GM23338 (cell line): ENCODE data around the gene NFATC1. TPM values are rescaled to one million over a fixed set of nuclear protein-coding genes. Genes with fewer than 3 reads are reported as not detected.

Experiments
- ATAC-seq: fragments of 200-7000 bp; cut with Tn5 transposase; 3 replicates; pipeline ENCODE4 v1.9.1; 2020
- DNase-seq: peaks from one replicate; pipeline ENCODE4 v3.0.0-alpha.2; 2015; ENCODE audit warnings: low spot score
- H2AFZ ChIP-seq: fragments of 200-600 bp; sonication (generic); 2 replicates; pipeline ENCODE4 v1.8.0; 2016; ENCODE audit warnings: antibody characterized with exemption, mild to moderate bottlenecking, moderate library complexity
- H3F3A ChIP-seq: fragments of 200-600 bp; sonication (generic); replicated peaks from 2 replicates; pipeline ENCODE4 v1.8.0; 2017; ENCODE audit warnings: antibody characterized with exemption, mixed run types, low read depth
- H3K27ac ChIP-seq: fragments of 200-600 bp; sonication (generic); 2 replicates; pipeline ENCODE4 v1.6.1; 2016; ENCODE audit warnings: low read depth
- H3K27me3 ChIP-seq: fragments of 200-600 bp; sonication (generic); 2 replicates; pipeline ENCODE4 v1.8.0; 2016; ENCODE audit warnings: mild to moderate bottlenecking, mixed run types, moderate library complexity; ENCODE audit not compliant: insufficient read depth
- H3K36me3 ChIP-seq: fragments of 200-600 bp; sonication (generic); 2 replicates; pipeline ENCODE4 v1.8.0; 2016; ENCODE audit warnings: mild to moderate bottlenecking; ENCODE audit not compliant: insufficient read depth
- H3K4me1 ChIP-seq: fragments of 200-600 bp; sonication (generic); 2 replicates; pipeline ENCODE4 v1.8.0; 2016; ENCODE audit warnings: mild to moderate bottlenecking, moderate library complexity; ENCODE audit not compliant: insufficient read depth
- H3K4me2 ChIP-seq: fragments of 200-600 bp; sonication (generic); 2 replicates; pipeline ENCODE4 v1.7.1; 2017; ENCODE audit warnings: mixed run types
- H3K4me3 ChIP-seq: fragments of 200-600 bp; sonication (generic); 2 replicates; pipeline ENCODE4 v1.6.1; 2016; ENCODE audit warnings: mixed run types
- H3K79me2 ChIP-seq: fragments of 200-600 bp; sonication (generic); replicated peaks from 2 replicates; pipeline ENCODE4 v1.8.0; 2017; ENCODE audit warnings: mild to moderate bottlenecking; ENCODE audit not compliant: insufficient read depth
- H3K9me2 ChIP-seq: fragments of 200-600 bp; sonication (generic); 2 replicates; pipeline ENCODE4 v1.8.0; 2017; ENCODE audit not compliant: insufficient read depth
- H4K20me1 ChIP-seq: fragments of 200-600 bp; sonication (generic); replicated peaks from 2 replicates; pipeline ENCODE4 v1.8.0; 2017; ENCODE audit warnings: mild to moderate bottlenecking; ENCODE audit not compliant: insufficient read depth
- H3K27ac Mint-ChIP-seq: 2 replicates; pipeline ENCODE4 v1.8.0; 2020; ENCODE audit warnings: inconsistent platforms, mild to moderate bottlenecking, moderate library complexity, mixed read lengths
- H3K27me3 Mint-ChIP-seq: 3 replicates; pipeline ENCODE4 v1.8.0; 2022; ENCODE audit warnings: low read depth, mild to moderate bottlenecking, moderate library complexity, mixed read lengths, inconsistent platforms; ENCODE audit not compliant: insufficient read depth, poor library complexity
- H3K36me3 Mint-ChIP-seq: 3 replicates; pipeline ENCODE4 v1.8.0; 2021; ENCODE audit warnings: low read depth, mild to moderate bottlenecking, inconsistent platforms, moderate library complexity, mixed read lengths
- H3K4me1 Mint-ChIP-seq: 3 replicates; pipeline ENCODE4 v1.8.0; 2020; ENCODE audit warnings: mild to moderate bottlenecking, inconsistent platforms, mixed read lengths
- H3K4me3 Mint-ChIP-seq: 3 replicates; pipeline ENCODE4 v1.8.0; 2021; ENCODE audit warnings: moderate library complexity, mild to moderate bottlenecking, inconsistent platforms, mixed read lengths
- H3K9me3 Mint-ChIP-seq: 3 replicates; pipeline ENCODE4 v1.8.0; 2020; ENCODE audit warnings: moderate library complexity, mild to moderate bottlenecking, inconsistent platforms, mixed read lengths
- CREB1 ChIP-seq: fragments of 250-450 bp; sonication (Bioruptor Pico); IDR thresholded peaks from 2 replicates; pipeline ENCODE4 v1.5.0; 2020; ENCODE audit warnings: low read depth, mild to moderate bottlenecking, moderate library complexity
- CTCF ChIP-seq, 2 experiments: fragments of 200-600 bp in 1 of 2; sonication (generic) in 1 of 2; conservative IDR thresholded peaks; 2 replicates each; pipeline versions ENCODE4 v1.5.1 to v1.6.1; 2016 to 2017; ENCODE audit warnings: antibody characterized with exemption in 2 of 2, low read depth in 2 of 2, mild to moderate bottlenecking in 2 of 2, moderate library complexity in 1 of 2
- EZH2 ChIP-seq: fragments of 200-600 bp; sonication (generic); IDR thresholded peaks from one replicate; pipeline ENCODE4 v1.8.0; 2017; ENCODE audit warnings: antibody characterized with exemption, mild to moderate bottlenecking, low read depth; ENCODE audit not compliant: unreplicated experiment
- EZH2phosphoT487 ChIP-seq: fragments of 200-600 bp; sonication (generic); IDR thresholded peaks from one replicate; pipeline ENCODE4 v1.8.1; 2018; ENCODE audit warnings: antibody characterized with exemption; ENCODE audit not compliant: unreplicated experiment
- JUNB ChIP-seq: IDR thresholded peaks from one replicate; pipeline ENCODE4 v1.6.1; 2016; ENCODE audit warnings: antibody characterized with exemption; ENCODE audit not compliant: unreplicated experiment
- NANOG ChIP-seq: IDR thresholded peaks from 2 replicates; pipeline ENCODE4 v1.6.1; 2016; ENCODE audit warnings: antibody characterized with exemption, borderline replicate concordance
- POLR2AphosphoS5 ChIP-seq: IDR thresholded peaks from 2 replicates; pipeline ENCODE4 v1.6.1; 2016; ENCODE audit warnings: antibody characterized with exemption, low read depth
- STAT1 ChIP-seq: IDR thresholded peaks from one replicate; pipeline ENCODE4 v1.6.1; 2016; ENCODE audit warnings: antibody characterized with exemption; ENCODE audit not compliant: unreplicated experiment
- ZNF114 ChIP-seq: fragments of 250-450 bp; sonication (Bioruptor Pico); IDR thresholded peaks from 2 replicates; pipeline ENCODE4 v1.5.0; 2020; ENCODE audit warnings: mild to moderate bottlenecking, moderate library complexity
- ZNF331 ChIP-seq: fragments of 250-450 bp; sonication (Bioruptor Pico); IDR thresholded peaks from 2 replicates; pipeline ENCODE4 v1.5.0; 2020; ENCODE audit warnings: low read depth, mild to moderate bottlenecking, moderate library complexity
- ZNF462 ChIP-seq: fragments of 250-450 bp; sonication (Bioruptor Pico); IDR thresholded peaks from 2 replicates; pipeline ENCODE4 v1.5.0; 2020; ENCODE audit warnings: mild to moderate bottlenecking, moderate library complexity
- polyA plus RNA-seq: library from polyadenylated mRNA; unstranded; fragments of >200 nt; fragmentation: Nextera tagmentation; extraction: Ambion mirVana; gene quantifications from 2 replicates; pipeline ENCODE4 v1.2.1, GENCODE V29; 2016
- total RNA-seq: library from RNA; depleted of rRNA; stranded (reverse); fragments of >200 nt; shearing (Covaris generic); gene quantifications from 2 replicates; pipeline ENCODE4 v1.2.3, GENCODE V29; 2014
- TF ChIP-seq, protein P1 (sequence below): IDR thresholded peaks from 2 replicates; pipeline ENCODE4 v1.6.1; 2016; ENCODE audit warnings: antibody characterized with exemption
- TF ChIP-seq, protein P2 (sequence below): IDR thresholded peaks from one replicate; pipeline ENCODE4 v1.6.1; 2018; ENCODE audit warnings: antibody characterized with exemption; ENCODE audit not compliant: unreplicated experiment

Gene NFATC1
- total and polyA plus RNA-seq, 2 experiments from 2014 or later, result 3.9 to 6.4 TPM

DNA sequence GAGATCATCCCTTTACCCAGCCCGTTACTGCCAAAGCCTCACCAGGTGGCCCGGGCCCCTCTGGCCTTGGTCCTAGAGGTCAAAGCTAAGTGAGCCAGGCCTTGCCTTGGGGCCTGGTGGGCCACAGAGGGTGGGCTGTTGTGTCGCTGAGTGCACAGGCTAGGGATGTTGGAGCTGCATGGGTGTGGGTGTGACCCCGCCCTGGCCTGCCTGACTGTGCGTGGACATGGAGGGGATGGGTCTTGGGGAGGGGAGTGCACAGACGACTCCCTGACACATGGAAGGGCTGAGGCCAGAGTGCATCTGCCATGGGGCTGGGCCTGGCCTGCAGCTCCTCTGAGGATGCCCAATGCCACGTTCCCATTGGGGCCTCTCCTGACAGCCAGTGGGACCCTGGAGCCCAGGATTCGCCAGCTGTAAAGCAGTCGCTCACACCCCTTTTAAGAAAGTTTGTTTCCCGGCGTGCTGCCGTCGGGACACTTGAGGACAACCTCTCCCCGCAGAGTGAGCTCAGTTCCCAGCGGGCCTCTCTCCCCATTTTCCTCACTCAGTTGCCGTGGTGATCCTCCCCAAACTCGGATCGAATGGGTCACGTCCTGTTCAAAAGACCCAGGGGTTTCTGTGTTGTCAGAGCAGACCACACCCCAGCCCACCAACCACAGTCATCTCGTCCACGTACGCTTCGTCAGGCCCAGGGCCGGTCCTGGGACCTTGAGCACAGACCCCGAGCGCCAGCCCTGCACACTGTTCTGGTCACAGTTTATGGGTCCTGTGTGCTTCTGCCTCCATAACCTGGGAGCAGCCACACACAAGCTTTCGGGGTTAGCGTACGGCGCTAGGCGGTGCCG, 93.5 kb downstream of the NFATC1 start:
- Mint-ChIP-seq H3K27me3 (peaks cover 4% of the 10 kb centered on the region), H3K4me1 (peaks cover 3% of the 10 kb centered on the region; the same call in 1 of the 3 replicates), H3K36me3 (no peaks in the 10 kb centered on the region), H3K4me3 (no peak overlapping the region), H3K9me3 (no peaks in the 10 kb centered on the region), H3K27ac (no peak overlapping the region)
- H3K27me3 ChIP-seq, result no peaks in the 10 kb centered on the region
- TF ChIP-seq CTCF (conservative IDR thresholded peaks at IDR 0.05; ENCODE audit: low read depth in 2 of 2) (no peak), JUNB (no peak), NANOG (no peak), CREB1 (CRISPR knock-in tag) (no peak), ZNF331 (CRISPR knock-in tag) (no peak), ZNF114 (CRISPR knock-in tag) (no peak), EZH2phosphoT487 (no peak), POLR2AphosphoS5 (no peak), STAT1 (no peak), ZNF462 (CRISPR knock-in tag) (no peak), EZH2 (no peak)
- TF ChIP-seq, protein P1, sequence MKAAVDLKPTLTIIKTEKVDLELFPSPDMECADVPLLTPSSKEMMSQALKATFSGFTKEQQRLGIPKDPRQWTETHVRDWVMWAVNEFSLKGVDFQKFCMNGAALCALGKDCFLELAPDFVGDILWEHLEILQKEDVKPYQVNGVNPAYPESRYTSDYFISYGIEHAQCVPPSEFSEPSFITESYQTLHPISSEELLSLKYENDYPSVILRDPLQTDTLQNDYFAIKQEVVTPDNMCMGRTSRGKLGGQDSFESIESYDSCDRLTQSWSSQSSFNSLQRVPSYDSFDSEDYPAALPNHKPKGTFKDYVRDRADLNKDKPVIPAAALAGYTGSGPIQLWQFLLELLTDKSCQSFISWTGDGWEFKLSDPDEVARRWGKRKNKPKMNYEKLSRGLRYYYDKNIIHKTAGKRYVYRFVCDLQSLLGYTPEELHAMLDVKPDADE, result no peak
- TF ChIP-seq, protein P2, sequence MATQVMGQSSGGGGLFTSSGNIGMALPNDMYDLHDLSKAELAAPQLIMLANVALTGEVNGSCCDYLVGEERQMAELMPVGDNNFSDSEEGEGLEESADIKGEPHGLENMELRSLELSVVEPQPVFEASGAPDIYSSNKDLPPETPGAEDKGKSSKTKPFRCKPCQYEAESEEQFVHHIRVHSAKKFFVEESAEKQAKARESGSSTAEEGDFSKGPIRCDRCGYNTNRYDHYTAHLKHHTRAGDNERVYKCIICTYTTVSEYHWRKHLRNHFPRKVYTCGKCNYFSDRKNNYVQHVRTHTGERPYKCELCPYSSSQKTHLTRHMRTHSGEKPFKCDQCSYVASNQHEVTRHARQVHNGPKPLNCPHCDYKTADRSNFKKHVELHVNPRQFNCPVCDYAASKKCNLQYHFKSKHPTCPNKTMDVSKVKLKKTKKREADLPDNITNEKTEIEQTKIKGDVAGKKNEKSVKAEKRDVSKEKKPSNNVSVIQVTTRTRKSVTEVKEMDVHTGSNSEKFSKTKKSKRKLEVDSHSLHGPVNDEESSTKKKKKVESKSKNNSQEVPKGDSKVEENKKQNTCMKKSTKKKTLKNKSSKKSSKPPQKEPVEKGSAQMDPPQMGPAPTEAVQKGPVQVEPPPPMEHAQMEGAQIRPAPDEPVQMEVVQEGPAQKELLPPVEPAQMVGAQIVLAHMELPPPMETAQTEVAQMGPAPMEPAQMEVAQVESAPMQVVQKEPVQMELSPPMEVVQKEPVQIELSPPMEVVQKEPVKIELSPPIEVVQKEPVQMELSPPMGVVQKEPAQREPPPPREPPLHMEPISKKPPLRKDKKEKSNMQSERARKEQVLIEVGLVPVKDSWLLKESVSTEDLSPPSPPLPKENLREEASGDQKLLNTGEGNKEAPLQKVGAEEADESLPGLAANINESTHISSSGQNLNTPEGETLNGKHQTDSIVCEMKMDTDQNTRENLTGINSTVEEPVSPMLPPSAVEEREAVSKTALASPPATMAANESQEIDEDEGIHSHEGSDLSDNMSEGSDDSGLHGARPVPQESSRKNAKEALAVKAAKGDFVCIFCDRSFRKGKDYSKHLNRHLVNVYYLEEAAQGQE, result no peak
- H3K4me3 ChIP-seq, result no peak overlapping the region
- no peak overlapping the region for H2AFZ ChIP-seq
- no peaks in the 10 kb centered on the region for H3K79me2 ChIP-seq
- no peak for ATAC-seq
- no peak for DNase-seq
- H3K36me3 ChIP-seq, result no peaks in the 10 kb centered on the region
- no peaks in the 10 kb centered on the region for H3F3A ChIP-seq
- no peak overlapping the region for H3K27ac ChIP-seq
- no peaks in the 10 kb centered on the region for H4K20me1 ChIP-seq
- H3K4me1 ChIP-seq, result no peaks in the 10 kb centered on the region
- no peak overlapping the region for H3K4me2 ChIP-seq
- H3K9me2 ChIP-seq, result no peaks in the 10 kb centered on the region
